ENCODE measurements around the gene WWTR1.

- TF ChIP-seq, protein P1, sequence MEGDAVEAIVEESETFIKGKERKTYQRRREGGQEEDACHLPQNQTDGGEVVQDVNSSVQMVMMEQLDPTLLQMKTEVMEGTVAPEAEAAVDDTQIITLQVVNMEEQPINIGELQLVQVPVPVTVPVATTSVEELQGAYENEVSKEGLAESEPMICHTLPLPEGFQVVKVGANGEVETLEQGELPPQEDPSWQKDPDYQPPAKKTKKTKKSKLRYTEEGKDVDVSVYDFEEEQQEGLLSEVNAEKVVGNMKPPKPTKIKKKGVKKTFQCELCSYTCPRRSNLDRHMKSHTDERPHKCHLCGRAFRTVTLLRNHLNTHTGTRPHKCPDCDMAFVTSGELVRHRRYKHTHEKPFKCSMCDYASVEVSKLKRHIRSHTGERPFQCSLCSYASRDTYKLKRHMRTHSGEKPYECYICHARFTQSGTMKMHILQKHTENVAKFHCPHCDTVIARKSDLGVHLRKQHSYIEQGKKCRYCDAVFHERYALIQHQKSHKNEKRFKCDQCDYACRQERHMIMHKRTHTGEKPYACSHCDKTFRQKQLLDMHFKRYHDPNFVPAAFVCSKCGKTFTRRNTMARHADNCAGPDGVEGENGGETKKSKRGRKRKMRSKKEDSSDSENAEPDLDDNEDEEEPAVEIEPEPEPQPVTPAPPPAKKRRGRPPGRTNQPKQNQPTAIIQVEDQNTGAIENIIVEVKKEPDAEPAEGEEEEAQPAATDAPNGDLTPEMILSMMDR (IDR thresholded peaks at IDR 0.05): no peak
- no peak for TF ChIP-seq POLR2A (IDR thresholded peaks at IDR 0.05)
Observed at GRCh38 chr3:149592758-149593240, 65.0 kb downstream of the WWTR1 start.

Measured in uterus (tissue), 2 donors.